H9 (cell line): Measurements from ENCODE around the gene FCHSD2. TPM values are rescaled to one million over a fixed set of nuclear protein-coding genes. Genes with fewer than 3 reads are reported as not detected.

Experiments used
- DNase-seq: peaks from one replicate; pipeline ENCODE4 v3.0.0-alpha.2; 2017
- H2AFZ ChIP-seq: one replicate; pipeline ENCODE4 v1.6.1; 2013; ENCODE audit warnings: mild to moderate bottlenecking, low read length, control low read depth, moderate library complexity
- H2AK5ac ChIP-seq: 2 replicates; pipeline ENCODE4 v1.6.1; 2013; ENCODE audit warnings: low read length, control low read depth, mixed read lengths; ENCODE audit not compliant: insufficient read length
- H2BK120ac ChIP-seq: one replicate; pipeline ENCODE4 v1.6.1; 2013; ENCODE audit warnings: low read depth, mild to moderate bottlenecking, low read length, control low read depth, inconsistent platforms; ENCODE audit not compliant: poor library complexity, severe bottlenecking
- H2BK12ac ChIP-seq: 2 replicates; pipeline ENCODE4 v1.6.1; 2013; ENCODE audit warnings: low read length, control low read depth, mixed read lengths, low read depth; ENCODE audit not compliant: insufficient read length
- H2BK15ac ChIP-seq: 2 replicates; pipeline ENCODE4 v1.6.1; 2013; ENCODE audit warnings: low read depth, low read length, control low read depth
- H2BK20ac ChIP-seq: one replicate; pipeline ENCODE4 v1.6.1; 2013; ENCODE audit warnings: low read depth, mild to moderate bottlenecking, low read length, control low read depth, inconsistent platforms; ENCODE audit not compliant: poor library complexity, severe bottlenecking
- H2BK5ac ChIP-seq: 2 replicates; pipeline ENCODE4 v1.6.1; 2013; ENCODE audit warnings: low read length, control low read depth, mixed read lengths; ENCODE audit not compliant: insufficient read length
- H3K14ac ChIP-seq: 2 replicates; pipeline ENCODE4 v1.6.1; 2013; ENCODE audit warnings: low read length, control low read depth; ENCODE audit not compliant: insufficient read depth
- H3K18ac ChIP-seq: 2 replicates; pipeline ENCODE4 v1.6.1; 2013; ENCODE audit warnings: low read depth, mild to moderate bottlenecking, mixed read lengths, low read length, control low read depth; ENCODE audit not compliant: insufficient read length
- H3K23ac ChIP-seq: 2 replicates; pipeline ENCODE4 v1.6.1; 2013; ENCODE audit warnings: low read length, control low read depth, mixed read lengths, low read depth; ENCODE audit not compliant: insufficient read length
- H3K23me2 ChIP-seq: 2 replicates; pipeline ENCODE4 v1.6.1; 2013; ENCODE audit warnings: low read depth, mild to moderate bottlenecking, mixed read lengths, low read length, control low read depth; ENCODE audit not compliant: insufficient read length, poor library complexity, severe bottlenecking
- H3K27ac ChIP-seq: 2 replicates; pipeline ENCODE4 v1.5.1; 2013; ENCODE audit warnings: low read length, control low read depth, mixed read lengths, low read depth; ENCODE audit not compliant: insufficient read length
- H3K27me3 ChIP-seq: 2 replicates; pipeline ENCODE4 v1.6.1; 2013; ENCODE audit warnings: low read length, control low read depth, inconsistent platforms; ENCODE audit not compliant: insufficient read depth
- H3K4ac ChIP-seq: 2 replicates; pipeline ENCODE4 v1.6.1; 2013; ENCODE audit warnings: low read depth, mild to moderate bottlenecking, control low read depth, inconsistent platforms, low read length, moderate library complexity
- H3K4me1 ChIP-seq: 2 replicates; pipeline ENCODE4 v1.6.1; 2013; ENCODE audit warnings: low read length, control low read depth, inconsistent platforms; ENCODE audit not compliant: insufficient read depth
- H3K4me2 ChIP-seq: 2 replicates; pipeline ENCODE4 v1.6.1; 2013; ENCODE audit warnings: low read length, control low read depth, mixed read lengths; ENCODE audit not compliant: insufficient read length, insufficient read depth
- H3K56ac ChIP-seq: 2 replicates; pipeline ENCODE4 v1.6.1; 2013; ENCODE audit warnings: low read depth, mild to moderate bottlenecking, mixed read lengths, low read length, control low read depth; ENCODE audit not compliant: insufficient read length
- H3K79me1 ChIP-seq: 2 replicates; pipeline ENCODE4 v1.6.1; 2013; ENCODE audit warnings: low read depth, mild to moderate bottlenecking, moderate library complexity, low read length, control low read depth, inconsistent platforms; ENCODE audit not compliant: insufficient read depth, poor library complexity, severe bottlenecking
- H3K79me2 ChIP-seq: 2 replicates; pipeline ENCODE4 v1.6.1; 2013; ENCODE audit warnings: low read length, control low read depth, inconsistent platforms; ENCODE audit not compliant: insufficient read depth
- H3K9ac ChIP-seq: 2 replicates; pipeline ENCODE4 v1.6.1; 2013; ENCODE audit warnings: low read length, control low read depth, mixed read lengths; ENCODE audit not compliant: insufficient read length; ENCODE audit errors: extremely low read depth
- H3K9me3 ChIP-seq: one replicate; pipeline ENCODE4 v1.6.1; 2013; ENCODE audit warnings: low read depth, low read length, inconsistent platforms; ENCODE audit not compliant: control insufficient read depth
- H3T11ph ChIP-seq: one replicate; pipeline ENCODE4 v1.6.1; 2013; ENCODE audit warnings: mild to moderate bottlenecking, low read length, control low read depth, inconsistent platforms
- H4K20me1 ChIP-seq: one replicate; pipeline ENCODE4 v1.6.1; 2013; ENCODE audit not compliant: control insufficient read depth, insufficient read length, insufficient read depth
- H4K5ac ChIP-seq: 2 replicates; pipeline ENCODE4 v1.6.1; 2013; ENCODE audit warnings: low read depth, mild to moderate bottlenecking, mixed read lengths, low read length, control low read depth; ENCODE audit not compliant: insufficient read length
- H4K8ac ChIP-seq: replicated peaks from 2 replicates; pipeline ENCODE4 v1.6.1; 2013; ENCODE audit warnings: low read length, control low read depth, mixed read lengths, low read depth; ENCODE audit not compliant: insufficient read length
- H4K91ac ChIP-seq: 2 replicates; pipeline ENCODE4 v1.6.1; 2013; ENCODE audit warnings: low read depth, mild to moderate bottlenecking, moderate library complexity, mixed read lengths, low read length, control low read depth; ENCODE audit not compliant: insufficient read length
- H3K27ac Mint-ChIP-seq, 3 experiments: 2 replicates in 2 of 3; 3 replicates in 1 of 3; pipeline ENCODE4 v1.8.0; 2020 to 2021; ENCODE audit warnings: mixed read lengths in 3 of 3, mild to moderate bottlenecking in 1 of 3, moderate library complexity in 1 of 3
- H3K27me3 Mint-ChIP-seq: 2 replicates; pipeline ENCODE4 v1.8.0; 2021; ENCODE audit warnings: low read depth, mild to moderate bottlenecking, moderate library complexity, mixed read lengths
- H3K36me3 Mint-ChIP-seq, 3 experiments: 2 replicates in 2 of 3; 3 replicates in 1 of 3; pipeline ENCODE4 v1.8.0; 2020 to 2021; ENCODE audit warnings: low read depth in 3 of 3, mixed read lengths in 3 of 3; ENCODE audit not compliant: insufficient read depth in 1 of 3
- H3K4me1 Mint-ChIP-seq, 2 experiments: 2 replicates each; pipeline ENCODE4 v1.8.0; 2020; ENCODE audit warnings: mixed read lengths in 2 of 2
- H3K4me3 Mint-ChIP-seq, 2 experiments: 2 replicates in 1 of 2; 3 replicates in 1 of 2; pipeline ENCODE4 v1.8.0; 2020 to 2021; ENCODE audit warnings: mild to moderate bottlenecking in 2 of 2, mixed read lengths in 2 of 2, moderate library complexity in 1 of 2
- H3K9me3 Mint-ChIP-seq, 2 experiments: 2 replicates in 1 of 2; 3 replicates in 1 of 2; pipeline ENCODE4 v1.8.0; 2020; ENCODE audit warnings: mild to moderate bottlenecking in 2 of 2, mixed read lengths in 2 of 2, moderate library complexity in 1 of 2
- total RNA-seq: library from RNA; stranded (reverse); gene quantifications from 2 replicates; pipeline ENCODE4 v1.2.1, GENCODE V29; 2021
- TF ChIP-seq, protein P1 (sequence below): fragments of 200-600 bp; sonication (generic); conservative IDR thresholded peaks from 3 replicates; pipeline ENCODE4 v1.8.0; 2021; ENCODE audit warnings: antibody characterized with exemption, mild to moderate bottlenecking

Gene FCHSD2
- total RNA-seq, 1 experiment from 2014 or later = 17.8 TPM

DNA sequence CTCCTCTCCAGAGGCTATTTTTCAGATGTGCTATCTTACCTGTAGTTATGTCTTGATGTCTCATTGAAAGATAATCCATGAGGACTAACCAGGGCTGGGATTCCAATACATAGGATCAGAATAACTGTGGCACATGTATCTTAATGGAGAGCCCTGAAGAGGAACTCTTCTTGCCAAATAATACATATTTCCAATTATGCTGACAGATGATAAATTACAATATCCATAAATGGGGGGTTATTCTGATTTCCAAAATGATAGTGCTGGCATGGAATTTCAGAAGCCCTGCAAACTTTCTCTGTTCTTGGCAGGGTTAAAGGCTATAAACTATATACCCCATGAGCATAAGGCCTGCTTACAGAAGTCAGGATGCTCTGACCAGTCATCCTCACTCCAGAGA is 173.7 kb downstream of the FCHSD2 start:
- Histone ChIP-seq H2BK120ac (no peak overlapping the region), H2BK15ac (no peak overlapping the region), H2BK20ac (no peak overlapping the region), H3K79me2 (no peaks in the 10 kb centered on the region), H3K23ac (no peak overlapping the region), H4K91ac (no peak overlapping the region), H4K8ac (no peak overlapping the region), H4K5ac (no peak overlapping the region), H3K56ac (no peak overlapping the region), H3K4ac (no peak overlapping the region), H3K14ac (no peak overlapping the region), H2BK5ac (no peak overlapping the region), H3K18ac (no peak overlapping the region), H3K23me2 (no peaks in the 10 kb centered on the region), H2AFZ (no peak overlapping the region), H3K9me3 (no peaks in the 10 kb centered on the region), H3K27me3 (no peaks in the 10 kb centered on the region), H3K79me1 (no peaks in the 10 kb centered on the region), H3K4me1 (no peaks in the 10 kb centered on the region), H2AK5ac (no peak overlapping the region), H3K4me2 (no peak overlapping the region), H3K27ac (no peak overlapping the region), H2BK12ac (no peak overlapping the region), H3K9ac (no peak overlapping the region), H3T11ph (no peak overlapping the region), H4K20me1 (no peaks in the 10 kb centered on the region)
- no peak overlapping the region for H3K4me3 Mint-ChIP-seq
- no peak overlapping the region for H3K27ac Mint-ChIP-seq
- peaks cover 0 to 4% of the 10 kb centered on the region in 2 experiments; a peak in 2 of 4 replicates for H3K4me1 Mint-ChIP-seq
- 0 out of 7 replicates have a peak, but pooled peaks cover 0 to 2% (median 0%) of the 10 kb centered on the region in 3 experiments for H3K36me3 Mint-ChIP-seq
- TF ChIP-seq, protein P1, sequence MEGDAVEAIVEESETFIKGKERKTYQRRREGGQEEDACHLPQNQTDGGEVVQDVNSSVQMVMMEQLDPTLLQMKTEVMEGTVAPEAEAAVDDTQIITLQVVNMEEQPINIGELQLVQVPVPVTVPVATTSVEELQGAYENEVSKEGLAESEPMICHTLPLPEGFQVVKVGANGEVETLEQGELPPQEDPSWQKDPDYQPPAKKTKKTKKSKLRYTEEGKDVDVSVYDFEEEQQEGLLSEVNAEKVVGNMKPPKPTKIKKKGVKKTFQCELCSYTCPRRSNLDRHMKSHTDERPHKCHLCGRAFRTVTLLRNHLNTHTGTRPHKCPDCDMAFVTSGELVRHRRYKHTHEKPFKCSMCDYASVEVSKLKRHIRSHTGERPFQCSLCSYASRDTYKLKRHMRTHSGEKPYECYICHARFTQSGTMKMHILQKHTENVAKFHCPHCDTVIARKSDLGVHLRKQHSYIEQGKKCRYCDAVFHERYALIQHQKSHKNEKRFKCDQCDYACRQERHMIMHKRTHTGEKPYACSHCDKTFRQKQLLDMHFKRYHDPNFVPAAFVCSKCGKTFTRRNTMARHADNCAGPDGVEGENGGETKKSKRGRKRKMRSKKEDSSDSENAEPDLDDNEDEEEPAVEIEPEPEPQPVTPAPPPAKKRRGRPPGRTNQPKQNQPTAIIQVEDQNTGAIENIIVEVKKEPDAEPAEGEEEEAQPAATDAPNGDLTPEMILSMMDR = no peak
- H3K9me3 Mint-ChIP-seq = no peaks in the 10 kb centered on the region
- H3K27me3 Mint-ChIP-seq = no peaks in the 10 kb centered on the region; the same call in 1 of the 2 replicates
- no peak for DNase-seq
